ENCODE data around the gene DENND1A.

DNA sequence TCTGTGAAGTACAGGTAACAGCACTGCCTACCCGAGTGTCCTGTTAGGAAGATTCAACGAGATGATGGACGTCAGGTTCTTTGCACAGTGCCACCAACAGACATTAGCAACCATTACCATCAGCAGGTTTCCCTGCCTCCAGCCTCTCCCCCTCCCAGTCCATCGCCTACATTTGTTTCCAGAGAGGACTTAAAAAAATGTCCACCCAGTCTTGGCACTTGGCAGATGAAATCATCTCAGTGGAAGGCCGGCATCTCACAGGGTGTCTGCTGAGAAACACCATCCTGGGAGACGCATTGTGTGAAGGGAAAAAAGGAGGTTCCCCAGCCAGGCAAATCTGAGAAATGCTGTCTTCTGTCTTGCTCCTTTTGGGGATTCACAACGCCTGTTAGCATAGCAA, 515.7 kb downstream of the DENND1A start:
- TF ChIP-seq ZNF747 (CRISPR knock-in tag; IDR thresholded peaks at IDR 0.05; ENCODE audit: borderline replicate concordance) (no peak), EZH2 (conservative IDR thresholded peaks at IDR 0.05; ENCODE audit: low read depth, low read length) (no peak), GABPB1 (CRISPR knock-in tag; IDR thresholded peaks at IDR 0.05) (no peak), TGIF2 (CRISPR knock-in tag; IDR thresholded peaks at IDR 0.05) (no peak)
- TF ChIP-seq, protein P1, sequence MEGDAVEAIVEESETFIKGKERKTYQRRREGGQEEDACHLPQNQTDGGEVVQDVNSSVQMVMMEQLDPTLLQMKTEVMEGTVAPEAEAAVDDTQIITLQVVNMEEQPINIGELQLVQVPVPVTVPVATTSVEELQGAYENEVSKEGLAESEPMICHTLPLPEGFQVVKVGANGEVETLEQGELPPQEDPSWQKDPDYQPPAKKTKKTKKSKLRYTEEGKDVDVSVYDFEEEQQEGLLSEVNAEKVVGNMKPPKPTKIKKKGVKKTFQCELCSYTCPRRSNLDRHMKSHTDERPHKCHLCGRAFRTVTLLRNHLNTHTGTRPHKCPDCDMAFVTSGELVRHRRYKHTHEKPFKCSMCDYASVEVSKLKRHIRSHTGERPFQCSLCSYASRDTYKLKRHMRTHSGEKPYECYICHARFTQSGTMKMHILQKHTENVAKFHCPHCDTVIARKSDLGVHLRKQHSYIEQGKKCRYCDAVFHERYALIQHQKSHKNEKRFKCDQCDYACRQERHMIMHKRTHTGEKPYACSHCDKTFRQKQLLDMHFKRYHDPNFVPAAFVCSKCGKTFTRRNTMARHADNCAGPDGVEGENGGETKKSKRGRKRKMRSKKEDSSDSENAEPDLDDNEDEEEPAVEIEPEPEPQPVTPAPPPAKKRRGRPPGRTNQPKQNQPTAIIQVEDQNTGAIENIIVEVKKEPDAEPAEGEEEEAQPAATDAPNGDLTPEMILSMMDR (CRISPR knock-in tag; IDR thresholded peaks at IDR 0.05): no peak
